ENCODE measurements around the gene NLGN1. TPM values are rescaled to one million over a fixed set of nuclear protein-coding genes. Genes with fewer than 3 reads are reported as not detected.
A peak's percentile ranks its signal among the peaks of the same experiment; 100 is the strongest.

NLGN1 gene
- total RNA-seq, 1 experiment from 2014 or later: not detected

DNA sequence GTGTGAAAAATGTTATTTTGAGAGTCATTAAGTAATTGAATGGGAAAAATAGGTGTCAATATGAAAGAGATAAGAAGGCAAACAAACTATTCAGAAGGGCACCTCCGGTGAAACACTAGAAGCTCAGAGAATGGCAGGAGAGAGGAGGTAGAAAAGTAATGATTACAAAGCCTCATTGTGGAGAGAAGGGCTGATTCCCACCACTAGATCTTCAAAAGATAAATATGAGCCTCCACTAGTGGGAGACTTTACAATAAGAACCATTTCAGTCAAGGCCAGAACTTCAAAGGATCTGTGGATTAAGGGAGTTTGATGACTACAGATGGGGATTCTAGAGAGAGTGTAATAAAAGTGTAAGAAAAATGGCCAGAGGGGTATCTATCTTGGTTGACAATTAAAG is 535.6 kb downstream of the NLGN1 start:
- no peak overlapping the region for H3K4me3 ChIP-seq (replicated peaks in 1 of 2; ENCODE audit: low read depth in 1 of 2, low read length in 2 of 2)
- H3K4me1 ChIP-seq (ENCODE audit: control insufficient read depth in 1 of 2, insufficient read depth in 2 of 2, low read length in 2 of 2): peaks cover 0 to 2% of the 10 kb centered on the region in 2 experiments; a peak in 1 of 4 replicates
- ATAC-seq (no peak), DNase-seq (ENCODE audit: low read depth, low spot score) (no peak)
- H3K9me3 ChIP-seq (ENCODE audit: control insufficient read depth in 1 of 2, insufficient read depth in 1 of 2, low read depth in 1 of 2, low read length in 2 of 2): no peaks in the 10 kb centered on the region
- ChIA-PET POLR2A (no interaction called here), CTCF (no interaction called here), RAD21 (ENCODE audit: low non-redundant PET in 1 of 2, low total read pairs in 2 of 2, uncharacterized antibody in 2 of 2, unreplicated experiment in 2 of 2) (no interaction called here)
- no peaks in the 10 kb centered on the region for H3K36me3 ChIP-seq (ENCODE audit: control insufficient read depth in 1 of 2, insufficient read depth in 2 of 2, low read length in 2 of 2)
- H3K27ac ChIP-seq (ENCODE audit: low read depth, low read length): no peak overlapping the region
- no peak overlapping the region for H2AFZ ChIP-seq (ENCODE audit: low read depth, low read length, poor library complexity, severe bottlenecking)
- no TSS peak for BruUV-seq (replicated peaks)
- H3K79me2 ChIP-seq (ENCODE audit: insufficient read depth, low read length): no peaks in the 10 kb centered on the region
- H4K20me1 ChIP-seq (ENCODE audit: insufficient read depth): no peaks in the 10 kb centered on the region
- H3K27me3 ChIP-seq (ENCODE audit: insufficient read depth, low read length): no peaks in the 10 kb centered on the region
- intact Hi-C loops (cut with micrococcal nuclease): no loop called here
- H3K9ac ChIP-seq (ENCODE audit: low read length): no peak overlapping the region
- H3K4me2 ChIP-seq (ENCODE audit: low read length): no peak overlapping the region
- H3K9me2 ChIP-seq (ENCODE audit: insufficient read depth): no peaks in the 10 kb centered on the region
- TF ChIP-seq ELF1 (IDR thresholded peaks at IDR 0.05; ENCODE audit: borderline replicate concordance, low read depth): no peak
- TF ChIP-seq, protein P1, sequence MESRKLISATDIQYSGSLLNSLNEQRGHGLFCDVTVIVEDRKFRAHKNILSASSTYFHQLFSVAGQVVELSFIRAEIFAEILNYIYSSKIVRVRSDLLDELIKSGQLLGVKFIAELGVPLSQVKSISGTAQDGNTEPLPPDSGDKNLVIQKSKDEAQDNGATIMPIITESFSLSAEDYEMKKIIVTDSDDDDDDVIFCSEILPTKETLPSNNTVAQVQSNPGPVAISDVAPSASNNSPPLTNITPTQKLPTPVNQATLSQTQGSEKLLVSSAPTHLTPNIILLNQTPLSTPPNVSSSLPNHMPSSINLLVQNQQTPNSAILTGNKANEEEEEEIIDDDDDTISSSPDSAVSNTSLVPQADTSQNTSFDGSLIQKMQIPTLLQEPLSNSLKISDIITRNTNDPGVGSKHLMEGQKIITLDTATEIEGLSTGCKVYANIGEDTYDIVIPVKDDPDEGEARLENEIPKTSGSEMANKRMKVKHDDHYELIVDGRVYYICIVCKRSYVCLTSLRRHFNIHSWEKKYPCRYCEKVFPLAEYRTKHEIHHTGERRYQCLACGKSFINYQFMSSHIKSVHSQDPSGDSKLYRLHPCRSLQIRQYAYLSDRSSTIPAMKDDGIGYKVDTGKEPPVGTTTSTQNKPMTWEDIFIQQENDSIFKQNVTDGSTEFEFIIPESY (IDR thresholded peaks at IDR 0.05; ENCODE audit: extremely low read depth, insufficient replicate concordance, low read length): no peak
- peak; percentile 77 for TF ChIP-seq TCF7L2 (IDR thresholded peaks at IDR 0.05; ENCODE audit: borderline replicate concordance, extremely low read depth, insufficient read depth, insufficient read length)

DNA sequence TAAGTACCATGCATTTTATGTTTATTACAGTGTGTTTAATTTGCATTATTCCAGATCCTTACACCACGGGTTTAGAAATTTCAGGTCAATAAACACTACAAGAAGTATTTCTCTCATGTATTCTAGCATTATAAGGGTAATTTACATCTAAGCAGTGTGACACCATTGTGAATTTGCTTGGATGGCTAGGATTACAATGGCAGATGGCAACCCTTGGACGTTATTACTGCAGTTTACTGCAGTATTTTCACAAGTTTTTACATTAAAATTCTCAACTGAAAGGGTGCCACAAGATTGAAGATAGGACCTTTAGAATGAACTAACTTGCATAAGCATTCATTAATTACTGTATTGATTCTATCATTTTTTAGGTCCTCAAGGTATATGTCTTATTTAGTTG is 538.8 kb downstream of the NLGN1 start:
- ChIA-PET RAD21 (ENCODE audit: low non-redundant PET in 1 of 2, low total read pairs in 2 of 2, uncharacterized antibody in 2 of 2, unreplicated experiment in 2 of 2) (no interaction called here), POLR2A (no interaction called here), CTCF (no interaction called here)
- H3K79me2 ChIP-seq (ENCODE audit: insufficient read depth, low read length): no peaks in the 10 kb centered on the region
- no peak overlapping the region for H3K9ac ChIP-seq (ENCODE audit: low read length)
- H3K4me3 ChIP-seq (replicated peaks in 1 of 2; ENCODE audit: low read depth in 1 of 2, low read length in 2 of 2): no peak overlapping the region
- peaks cover 0 to 5% of the 10 kb centered on the region in 2 experiments; a peak in 1 of 4 replicates for H3K4me1 ChIP-seq (ENCODE audit: control insufficient read depth in 1 of 2, insufficient read depth in 2 of 2, low read length in 2 of 2)
- intact Hi-C loops (cut with micrococcal nuclease): no loop called here
- H3K36me3 ChIP-seq (ENCODE audit: control insufficient read depth in 1 of 2, insufficient read depth in 2 of 2, low read length in 2 of 2): no peaks in the 10 kb centered on the region
- H3K27me3 ChIP-seq (ENCODE audit: insufficient read depth, low read length): no peaks in the 10 kb centered on the region
- H3K4me2 ChIP-seq (ENCODE audit: low read length): no peak overlapping the region
- H3K9me3 ChIP-seq (ENCODE audit: control insufficient read depth in 1 of 2, insufficient read depth in 1 of 2, low read depth in 1 of 2, low read length in 2 of 2): no peaks in the 10 kb centered on the region
- no peak overlapping the region for H3K27ac ChIP-seq (ENCODE audit: low read depth, low read length)
- H2AFZ ChIP-seq (ENCODE audit: low read depth, low read length, poor library complexity, severe bottlenecking): no peak overlapping the region
- ATAC-seq (no peak), DNase-seq (ENCODE audit: low read depth, low spot score) (no peak)
- no TSS peak for BruUV-seq (replicated peaks)
- no peaks in the 10 kb centered on the region for H3K9me2 ChIP-seq (ENCODE audit: insufficient read depth)
- H4K20me1 ChIP-seq (ENCODE audit: insufficient read depth): no peaks in the 10 kb centered on the region
- TF ChIP-seq YY1 (IDR thresholded peaks at IDR 0.05; ENCODE audit: extremely low read depth, insufficient replicate concordance, low read depth, low read length): no peak
- TF ChIP-seq CEBPB (IDR thresholded peaks at IDR 0.05; ENCODE audit: low read depth): no peak
- TF ChIP-seq, protein P2, sequence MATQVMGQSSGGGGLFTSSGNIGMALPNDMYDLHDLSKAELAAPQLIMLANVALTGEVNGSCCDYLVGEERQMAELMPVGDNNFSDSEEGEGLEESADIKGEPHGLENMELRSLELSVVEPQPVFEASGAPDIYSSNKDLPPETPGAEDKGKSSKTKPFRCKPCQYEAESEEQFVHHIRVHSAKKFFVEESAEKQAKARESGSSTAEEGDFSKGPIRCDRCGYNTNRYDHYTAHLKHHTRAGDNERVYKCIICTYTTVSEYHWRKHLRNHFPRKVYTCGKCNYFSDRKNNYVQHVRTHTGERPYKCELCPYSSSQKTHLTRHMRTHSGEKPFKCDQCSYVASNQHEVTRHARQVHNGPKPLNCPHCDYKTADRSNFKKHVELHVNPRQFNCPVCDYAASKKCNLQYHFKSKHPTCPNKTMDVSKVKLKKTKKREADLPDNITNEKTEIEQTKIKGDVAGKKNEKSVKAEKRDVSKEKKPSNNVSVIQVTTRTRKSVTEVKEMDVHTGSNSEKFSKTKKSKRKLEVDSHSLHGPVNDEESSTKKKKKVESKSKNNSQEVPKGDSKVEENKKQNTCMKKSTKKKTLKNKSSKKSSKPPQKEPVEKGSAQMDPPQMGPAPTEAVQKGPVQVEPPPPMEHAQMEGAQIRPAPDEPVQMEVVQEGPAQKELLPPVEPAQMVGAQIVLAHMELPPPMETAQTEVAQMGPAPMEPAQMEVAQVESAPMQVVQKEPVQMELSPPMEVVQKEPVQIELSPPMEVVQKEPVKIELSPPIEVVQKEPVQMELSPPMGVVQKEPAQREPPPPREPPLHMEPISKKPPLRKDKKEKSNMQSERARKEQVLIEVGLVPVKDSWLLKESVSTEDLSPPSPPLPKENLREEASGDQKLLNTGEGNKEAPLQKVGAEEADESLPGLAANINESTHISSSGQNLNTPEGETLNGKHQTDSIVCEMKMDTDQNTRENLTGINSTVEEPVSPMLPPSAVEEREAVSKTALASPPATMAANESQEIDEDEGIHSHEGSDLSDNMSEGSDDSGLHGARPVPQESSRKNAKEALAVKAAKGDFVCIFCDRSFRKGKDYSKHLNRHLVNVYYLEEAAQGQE (IDR thresholded peaks at IDR 0.05; ENCODE audit: low read depth): no peak
- TF ChIP-seq ELF1 (IDR thresholded peaks at IDR 0.05; ENCODE audit: borderline replicate concordance, low read depth): no peak
- TF ChIP-seq, protein P3, sequence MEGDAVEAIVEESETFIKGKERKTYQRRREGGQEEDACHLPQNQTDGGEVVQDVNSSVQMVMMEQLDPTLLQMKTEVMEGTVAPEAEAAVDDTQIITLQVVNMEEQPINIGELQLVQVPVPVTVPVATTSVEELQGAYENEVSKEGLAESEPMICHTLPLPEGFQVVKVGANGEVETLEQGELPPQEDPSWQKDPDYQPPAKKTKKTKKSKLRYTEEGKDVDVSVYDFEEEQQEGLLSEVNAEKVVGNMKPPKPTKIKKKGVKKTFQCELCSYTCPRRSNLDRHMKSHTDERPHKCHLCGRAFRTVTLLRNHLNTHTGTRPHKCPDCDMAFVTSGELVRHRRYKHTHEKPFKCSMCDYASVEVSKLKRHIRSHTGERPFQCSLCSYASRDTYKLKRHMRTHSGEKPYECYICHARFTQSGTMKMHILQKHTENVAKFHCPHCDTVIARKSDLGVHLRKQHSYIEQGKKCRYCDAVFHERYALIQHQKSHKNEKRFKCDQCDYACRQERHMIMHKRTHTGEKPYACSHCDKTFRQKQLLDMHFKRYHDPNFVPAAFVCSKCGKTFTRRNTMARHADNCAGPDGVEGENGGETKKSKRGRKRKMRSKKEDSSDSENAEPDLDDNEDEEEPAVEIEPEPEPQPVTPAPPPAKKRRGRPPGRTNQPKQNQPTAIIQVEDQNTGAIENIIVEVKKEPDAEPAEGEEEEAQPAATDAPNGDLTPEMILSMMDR (IDR thresholded peaks at IDR 0.05 in 2 of 3, conservative IDR thresholded peaks at IDR 0.05 in 1 of 3; ENCODE audit: borderline replicate concordance in 1 of 3, insufficient read depth in 1 of 3, low read depth in 2 of 3, low read length in 2 of 3): no peak
- no peak for TF ChIP-seq SIN3A (IDR thresholded peaks at IDR 0.05; ENCODE audit: low read depth)
- TF ChIP-seq SRF (IDR thresholded peaks at IDR 0.05; ENCODE audit: low read depth): no peak
- no peak for TF ChIP-seq ZFX (IDR thresholded peaks at IDR 0.05)
